Kasumi-1 (cell line): Measurements from ENCODE around the gene RABAC1.
A peak's percentile ranks its signal among the peaks of the same experiment; 100 is the strongest.
"Not testable (repeated sequence)": the region's sequence is repeated elsewhere in the genome, so short reads cannot be mapped to it uniquely, and the experiment has no call there.

Experiments
- DNase-seq, 2 experiments: peaks; one replicate each; lab custom pipeline; 2025; lab: John Stamatoyannopoulos, UW

The RABAC1 gene

GRCh38 chr19:41915776-41916414 lies 43.2 kb downstream of the RABAC1 start:
- no peak for DNase-seq

- no peak for DNase-seq
Observed at GRCh38 chr19:41915021-41915775, 43.9 kb downstream of the RABAC1 start.

DNA sequence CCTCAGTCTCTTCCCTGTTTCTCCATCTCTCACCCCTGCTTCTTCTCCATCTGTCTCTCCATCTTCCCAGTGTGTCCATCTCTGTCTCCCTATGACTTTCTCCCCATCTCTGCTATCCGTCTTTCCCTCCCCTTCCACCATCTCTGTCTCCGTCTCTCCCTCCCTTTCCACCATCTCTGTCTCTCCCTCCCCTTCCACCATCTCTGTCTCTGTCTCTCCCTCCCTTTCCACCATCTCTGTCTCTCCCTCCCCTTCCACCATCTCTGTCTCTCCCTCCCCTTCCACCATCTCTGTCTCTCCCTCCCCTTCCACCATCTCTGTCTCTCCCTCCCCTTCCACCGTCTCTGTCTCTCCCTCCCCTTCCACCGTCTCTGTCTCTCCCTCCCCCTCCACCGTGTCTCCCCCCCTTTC lies 44.7 kb downstream of the RABAC1 start:
- DNase-seq, result not testable (repeated sequence)

GRCh38 chr19:41913538-41914423 lies 45.3 kb downstream of the RABAC1 start:
- no peak for DNase-seq

DNA sequence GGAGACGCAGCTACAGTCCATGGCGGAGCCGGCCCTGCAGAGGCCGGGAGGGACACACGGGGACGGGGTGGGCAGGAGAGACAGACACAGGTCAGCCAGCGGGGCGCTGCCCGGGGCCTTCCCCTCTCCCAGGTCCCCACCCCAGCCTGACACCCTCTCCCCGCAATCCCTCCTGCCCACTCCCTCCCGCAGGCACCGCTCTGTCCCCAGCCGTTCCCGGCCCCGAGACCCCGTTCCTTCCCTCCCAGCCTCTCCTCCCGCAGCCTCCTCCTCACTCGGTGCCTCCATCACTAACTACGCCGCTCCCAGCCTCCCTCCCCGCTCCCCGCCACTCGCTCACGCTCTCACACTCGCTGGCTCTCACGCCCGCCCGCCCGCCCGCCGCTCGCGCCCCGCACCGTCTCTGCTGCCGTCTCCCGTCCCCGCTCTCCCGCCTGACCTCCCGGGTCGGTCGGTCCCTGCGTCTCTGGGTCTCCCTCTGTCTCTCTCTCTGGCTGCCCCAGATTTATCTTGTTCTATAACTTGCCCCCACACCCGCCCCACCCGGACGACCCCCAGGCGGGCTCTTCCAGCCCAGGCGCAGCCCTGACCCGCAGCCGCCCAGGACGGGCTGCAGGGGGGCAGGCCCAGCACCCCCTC lies 46.1 kb downstream of the RABAC1 start:
- peak in 1 of 2 experiments; percentile 18 for DNase-seq

DNA sequence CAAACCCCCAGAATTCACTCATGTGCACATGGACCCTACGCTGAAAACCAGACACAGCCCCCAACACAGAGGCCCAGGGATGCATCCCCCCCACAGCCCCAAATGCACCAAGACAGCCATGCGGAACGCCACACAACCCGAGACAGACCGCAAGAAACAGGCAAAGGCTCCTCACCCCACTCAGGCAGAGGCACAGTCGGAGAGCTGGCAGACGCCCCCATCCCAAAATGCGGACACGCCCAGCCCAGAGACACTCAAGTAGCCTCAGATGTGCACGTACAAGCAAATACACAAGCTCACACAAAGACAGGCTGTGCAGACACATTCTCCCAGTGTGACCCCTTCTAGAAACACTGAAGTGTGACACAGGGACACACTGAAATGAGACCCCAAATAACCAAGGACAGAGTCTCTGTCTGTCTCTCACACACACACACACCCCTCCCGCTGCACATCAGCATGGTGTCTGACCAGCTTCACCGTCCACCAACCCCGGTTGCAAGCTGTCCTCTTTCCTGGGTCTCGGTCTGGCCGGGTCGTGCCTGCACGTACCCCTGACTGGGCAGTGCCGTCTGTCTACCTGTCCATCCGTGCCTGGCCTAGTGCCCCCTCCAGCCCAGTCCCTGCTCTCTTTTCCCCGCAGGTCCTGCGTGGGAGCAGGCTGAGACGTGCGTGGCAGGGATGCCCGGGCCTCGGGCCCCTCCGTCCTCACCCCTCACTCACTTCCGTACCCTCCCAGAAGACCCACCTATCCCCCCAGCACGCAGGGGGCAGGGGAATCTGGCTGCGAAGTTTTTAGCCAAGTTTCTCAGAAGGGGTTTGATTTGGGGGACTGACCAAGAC lies 47.0 kb downstream of the RABAC1 start:
- DNase-seq, result no peak

- no peak for DNase-seq
Observed at GRCh38 chr19:41910992-41911888, 47.9 kb downstream of the RABAC1 start.

GRCh38 chr19:41910240-41910991 lies 48.7 kb downstream of the RABAC1 start:
- DNase-seq, result no peak

GRCh38 chr19:41909706-41910105 lies 49.4 kb downstream of the RABAC1 start:
- DNase-seq, result no peak

DNA sequence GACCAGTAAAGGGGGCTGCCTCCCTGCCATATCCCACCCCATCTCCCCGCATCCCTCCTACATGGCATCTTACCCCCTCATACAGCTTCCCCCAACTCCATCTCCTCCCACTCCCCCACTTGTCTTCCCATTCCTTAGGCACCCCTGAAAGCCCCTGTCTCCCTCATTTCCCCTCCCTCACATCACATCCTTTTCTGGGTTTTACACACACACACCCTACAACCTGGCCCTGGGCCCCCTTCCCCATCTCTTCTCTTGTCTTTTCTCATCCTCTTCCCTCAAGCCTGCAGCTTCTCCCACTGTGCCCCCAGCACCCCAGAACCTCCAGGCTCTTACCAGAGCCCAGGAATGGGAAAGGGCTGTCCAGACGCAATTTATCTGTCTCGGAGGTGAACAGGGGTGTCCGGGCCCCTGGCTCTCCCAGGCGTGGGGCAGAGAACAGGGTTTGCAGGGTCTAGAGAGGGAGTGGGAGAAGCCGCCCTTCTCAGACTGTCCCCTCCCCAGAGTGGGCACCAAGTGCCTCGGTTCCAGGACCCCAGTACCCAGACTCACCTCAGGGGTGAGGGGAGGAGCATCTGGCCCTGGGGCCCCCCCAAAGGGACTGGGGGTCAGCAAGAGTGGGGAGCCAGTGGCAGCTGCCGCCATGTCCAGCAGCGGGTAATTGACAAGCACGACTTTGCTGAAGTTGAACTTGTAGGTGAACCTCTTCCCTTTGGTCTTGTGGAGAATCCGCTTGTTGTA lies 50.2 kb downstream of the RABAC1 start:
- no peak for DNase-seq

- DNase-seq, result no peak
Observed at GRCh38 chr19:41907994-41908615, 51.0 kb downstream of the RABAC1 start.

DNA sequence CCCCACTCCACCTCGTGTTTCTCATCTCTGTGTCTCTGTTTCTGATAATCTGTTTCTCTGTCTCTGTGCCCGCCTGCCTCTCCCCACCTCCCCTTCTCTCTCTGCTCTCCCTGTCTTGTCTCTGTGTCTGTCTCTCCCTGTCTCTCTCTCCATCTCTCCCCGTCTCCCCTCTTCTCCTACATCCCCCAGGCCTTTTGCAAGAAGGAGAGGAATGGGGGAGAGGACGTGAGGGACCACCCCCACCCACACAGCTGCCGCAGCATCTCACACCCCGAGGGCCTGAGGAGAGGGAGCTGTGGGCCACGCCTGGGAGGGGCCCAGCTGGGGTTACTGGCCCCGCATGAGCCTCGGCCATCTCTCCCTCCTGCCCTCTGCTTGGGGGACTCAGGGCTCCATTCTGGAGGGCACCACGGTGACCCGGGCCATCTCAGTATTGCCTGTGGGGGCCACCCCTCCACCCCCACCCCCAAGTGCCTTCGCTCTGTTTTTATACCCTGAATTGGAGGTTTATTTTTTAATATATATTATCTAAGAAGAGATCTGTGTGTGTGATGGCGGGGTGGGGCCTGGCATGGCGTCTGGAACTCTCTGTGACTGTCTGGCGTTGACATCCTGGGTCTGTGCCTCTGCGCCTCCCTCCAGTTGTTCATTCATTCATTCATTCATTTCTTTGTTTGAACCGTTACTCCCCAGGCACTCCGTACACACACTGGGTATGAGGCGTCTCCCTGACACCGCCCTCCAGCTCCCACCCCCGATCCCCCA lies 52.0 kb downstream of the RABAC1 start:
- no peak for DNase-seq
